ENCODE measurements around the gene CLDN6. TPM values are rescaled to one million over a fixed set of nuclear protein-coding genes. Genes with fewer than 3 reads are reported as not detected.
A peak's percentile ranks its signal among the peaks of the same experiment; 100 is the strongest.

CLDN6 gene
- total and polyA plus RNA-seq, 4 experiments from 2014 or later = not detected

DNA sequence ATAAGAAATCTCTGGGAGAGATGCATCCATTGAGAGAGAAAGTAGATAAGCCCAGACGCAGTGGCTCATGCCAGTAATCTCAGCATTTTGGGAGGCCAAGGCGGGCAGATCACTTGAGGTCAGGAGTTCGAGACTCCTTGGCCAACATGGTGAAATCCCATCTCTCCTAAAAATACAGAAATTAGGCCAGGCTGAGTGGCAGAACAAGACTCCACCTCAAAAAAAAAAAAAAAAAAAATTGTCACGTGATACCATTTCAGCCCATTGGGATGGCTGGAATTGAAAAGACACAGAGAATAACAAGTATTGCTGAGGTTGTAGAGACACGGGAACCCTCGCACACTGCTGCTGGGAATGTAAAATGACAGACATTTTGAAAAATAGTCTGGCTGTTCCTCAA, 44.6 kb upstream of the CLDN6 start:
- Histone ChIP-seq H3K9me3 (ENCODE audit: control insufficient read depth in 1 of 2, low read length in 2 of 2) (no peaks in the 10 kb centered on the region), H3K4me1 (ENCODE audit: insufficient read depth, low read length) (peaks cover 63% of the 10 kb centered on the region), H3K27me3 (ENCODE audit: insufficient read depth, low read length) (no peaks in the 10 kb centered on the region), H3K36me3 (ENCODE audit: insufficient read depth, low read length) (peaks cover 5% of the 10 kb centered on the region), H3K27ac (ENCODE audit: low read depth, low read length) (no peak overlapping the region), H3K4me3 (ENCODE audit: low read length in 2 of 2) (no peak overlapping the region)
- Mint-ChIP-seq H3K27me3 (no peaks in the 10 kb centered on the region), H3K4me1 (peaks cover 26 to 77% (median 48%) of the 10 kb centered on the region in 4 donors), H3K36me3 (peaks cover 17 to 29% of the 10 kb centered on the region in 2 donors), H3K9me3 (peaks cover 0 to 4% (median 0%) of the 10 kb centered on the region in 8 donors), H3K27ac (peak overlapping the region in 5 of 7 donors; percentile 77 to 98 (median 95)), H3K4me3 (peak overlapping the region in 3 of 8 donors; percentile 68 to 100 (median 78))
- POLR2A ChIA-PET (ENCODE audit: partially characterized antibody) = interaction anchor here (1.4 to 8.8 kb wide), 6 partner anchors 14 to 96 kb away, joined by 4 to 217 read pairs (median 4); partner anchors contain the start of gene ZSCAN10
- intact Hi-C loops (cut with micrococcal nuclease) = no loop called here
- DNase-seq = no peak
- CTCF ChIA-PET (ENCODE audit: partially characterized antibody) = interaction anchor here (0.7 to 13.3 kb wide), 6 partner anchors 13 to 221 kb away, joined by 3 to 362 read pairs (median 20); partner anchors contain the start of genes ZNF213 and ZSCAN10

DNA sequence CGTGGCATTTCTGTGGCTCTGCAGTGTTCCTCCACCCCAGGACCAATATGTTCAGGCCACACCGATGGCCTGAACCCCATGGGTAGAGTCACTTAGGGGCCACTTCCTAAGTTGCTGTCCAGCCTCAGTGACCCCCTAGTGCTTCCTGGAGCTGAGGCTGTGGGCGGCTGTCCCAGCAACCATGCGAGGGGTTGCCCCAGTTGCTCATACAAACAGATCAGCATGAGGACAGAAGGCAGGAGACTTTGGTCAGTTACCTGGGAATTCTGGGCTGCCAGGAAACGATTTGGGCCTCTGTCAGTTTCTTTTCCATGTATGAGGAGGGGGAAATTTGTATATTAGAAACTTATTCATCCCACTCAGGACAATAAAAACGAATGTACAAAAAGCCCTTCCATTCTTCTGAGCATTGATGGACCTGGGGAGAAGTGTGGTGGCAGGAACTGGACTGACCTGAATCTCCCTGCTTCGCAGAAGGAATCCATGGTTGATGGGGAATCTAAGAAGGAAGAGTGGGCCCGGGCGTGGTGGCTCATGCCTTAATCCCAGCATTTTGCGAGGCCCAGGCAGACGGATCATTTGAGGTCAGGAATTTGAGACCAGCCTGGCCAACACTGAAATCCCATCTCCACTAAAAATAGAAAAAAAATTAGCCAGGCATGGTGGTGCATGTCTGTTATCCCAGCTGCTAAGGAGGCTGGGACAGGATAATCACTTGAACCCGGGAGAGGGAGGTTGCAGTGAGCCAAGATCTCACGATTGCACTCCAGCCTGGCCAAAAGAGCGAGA, 42.5 kb upstream of the CLDN6 start:
- H3K4me3 ChIP-seq (ENCODE audit: low read length in 2 of 2) = no peak overlapping the region
- H3K27ac ChIP-seq (ENCODE audit: low read depth, low read length) = peak overlapping the region; percentile 89
- ChIA-PET CTCF (ENCODE audit: partially characterized antibody) (interaction anchor here (0.9 to 13.3 kb wide), 14 partner anchors 7 to 112 kb away, joined by 3 to 362 read pairs (median 13); partner anchors contain the start of genes ZNF213 and ZSCAN10), POLR2A (ENCODE audit: partially characterized antibody) (interaction anchor here (0.9 to 6.7 kb wide), 12 partner anchors 10 to 99 kb away, joined by 3 to 129 read pairs (median 22); partner anchors contain the start of genes TNFRSF12A and ZNF213)
- Mint-ChIP-seq H3K9me3 (no peaks in the 10 kb centered on the region), H3K27me3 (no peaks in the 10 kb centered on the region), H3K4me3 (peak overlapping the region; percentile 77 to 95 (median 90)), H3K36me3 (peaks cover 1 to 18% of the 10 kb centered on the region in 2 donors), H3K4me1 (peaks cover 29 to 75% (median 55%) of the 10 kb centered on the region in 4 donors), H3K27ac (peak overlapping the region; percentile 83 to 95 (median 90))
- H3K9me3 ChIP-seq (ENCODE audit: control insufficient read depth in 1 of 2, low read length in 2 of 2) = no peaks in the 10 kb centered on the region
- H3K36me3 ChIP-seq (ENCODE audit: insufficient read depth, low read length) = no peaks in the 10 kb centered on the region
- H3K27me3 ChIP-seq (ENCODE audit: insufficient read depth, low read length) = no peaks in the 10 kb centered on the region
- H3K4me1 ChIP-seq (ENCODE audit: insufficient read depth, low read length) = peaks cover 79% of the 10 kb centered on the region
- intact Hi-C loops (cut with micrococcal nuclease) = no loop called here
- no peak for DNase-seq

DNA sequence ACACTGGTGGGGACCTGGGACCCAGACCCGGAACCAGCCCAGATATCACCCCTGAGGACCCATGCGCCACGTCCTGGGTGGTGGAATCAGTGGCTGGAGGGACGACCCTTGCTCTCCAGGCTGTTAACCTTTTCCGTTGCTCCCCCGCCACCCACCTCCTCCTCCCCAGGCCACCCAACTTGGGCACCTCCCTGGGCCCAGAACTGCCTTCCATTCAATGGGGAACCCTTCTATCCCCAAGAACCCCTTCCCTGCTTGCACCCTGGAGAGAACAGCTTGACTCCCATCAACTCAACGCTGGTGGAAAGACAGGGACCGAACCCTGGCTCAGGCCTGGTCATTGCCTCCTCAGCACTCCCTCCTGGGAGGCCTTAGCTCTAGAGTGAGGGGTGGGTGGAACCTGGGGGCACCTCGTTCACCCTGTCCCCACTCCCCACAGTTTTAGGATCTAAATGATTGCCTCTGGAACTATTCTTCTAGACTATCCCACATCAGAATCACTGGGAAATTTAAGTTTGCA, 41.8 kb upstream of the CLDN6 start:
- DNase-seq = no peak
- POLR2A ChIA-PET (ENCODE audit: partially characterized antibody) = interaction anchor here (0.7 to 6.7 kb wide), 22 partner anchors 8 to 449 kb away, joined by 3 to 129 read pairs (median 12); partner anchors contain the start of genes TNFRSF12A, ZNF174, ZNF213 and ZSCAN10
- Histone ChIP-seq H3K4me3 (ENCODE audit: low read length in 2 of 2) (peak overlapping the region; percentile 23 to 89), H3K4me1 (ENCODE audit: insufficient read depth, low read length) (peaks cover 81% of the 10 kb centered on the region), H3K27ac (ENCODE audit: low read depth, low read length) (peak overlapping the region; percentile 89), H3K9me3 (ENCODE audit: control insufficient read depth in 1 of 2, low read length in 2 of 2) (no peaks in the 10 kb centered on the region), H3K27me3 (ENCODE audit: insufficient read depth, low read length) (no peaks in the 10 kb centered on the region), H3K36me3 (ENCODE audit: insufficient read depth, low read length) (no peaks in the 10 kb centered on the region)
- H3K27me3 Mint-ChIP-seq = no peaks in the 10 kb centered on the region
- peak overlapping the region; percentile 77 to 95 (median 90) for H3K4me3 Mint-ChIP-seq
- CTCF ChIA-PET (ENCODE audit: partially characterized antibody) = interaction anchor here (0.9 to 13.3 kb wide), 19 partner anchors 8 to 113 kb away, joined by 3 to 362 read pairs (median 10); partner anchors contain the start of genes ZNF213 and ZSCAN10
- H3K9me3 Mint-ChIP-seq = no peaks in the 10 kb centered on the region
- intact Hi-C loops (cut with micrococcal nuclease) = loop anchor here (1.0 to 2.0 kb wide), 7 partner anchors 15 to 107 kb away; no protein-coding TSS in a partner anchor
- peaks cover 35 to 75% (median 58%) of the 10 kb centered on the region in 4 donors for H3K4me1 Mint-ChIP-seq
- peaks cover 4 to 17% of the 10 kb centered on the region in 2 donors for H3K36me3 Mint-ChIP-seq
- peak overlapping the region; percentile 83 to 95 (median 90) for H3K27ac Mint-ChIP-seq

DNA sequence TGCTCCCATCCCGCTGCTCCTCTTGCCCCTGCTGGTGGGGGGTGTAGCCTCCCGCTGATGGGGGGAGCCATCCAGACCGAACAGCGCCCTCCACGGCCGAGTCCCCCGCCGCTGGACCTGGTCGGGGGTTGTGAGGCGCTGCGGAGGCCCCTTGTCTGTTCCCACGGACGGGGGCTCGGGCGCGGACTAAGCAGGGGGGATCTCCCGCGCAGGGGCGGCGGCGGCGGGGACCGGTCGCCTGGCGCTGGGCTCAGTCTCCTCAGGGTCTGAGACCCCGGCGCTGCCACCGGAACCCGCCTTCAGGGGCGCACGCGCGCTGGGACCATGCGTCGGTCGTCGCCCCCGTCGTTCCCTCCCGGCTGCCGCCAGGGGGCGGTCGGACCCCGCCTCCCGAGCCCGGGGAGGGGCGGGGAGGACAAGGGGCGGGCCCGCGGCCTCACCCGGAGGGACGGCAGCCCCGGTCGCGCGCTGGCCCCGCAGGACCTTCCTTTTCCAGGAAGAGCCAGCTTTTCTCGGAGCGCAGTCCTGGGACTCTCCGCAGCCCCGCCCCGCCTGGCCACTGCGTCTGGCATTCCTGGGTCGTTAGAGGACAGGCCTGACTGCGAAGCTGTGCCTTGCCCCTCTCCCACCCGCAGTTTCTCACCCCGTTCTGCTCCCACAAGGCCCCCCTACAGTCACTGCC, 41.2 kb upstream of the CLDN6 start:
- peaks cover 79% of the 10 kb centered on the region for H3K4me1 ChIP-seq (ENCODE audit: insufficient read depth, low read length)
- intact Hi-C loops (cut with micrococcal nuclease) = loop anchor here (1.0 to 2.0 kb wide), 7 partner anchors 16 to 107 kb away; no protein-coding TSS in a partner anchor
- DNase-seq = peak; percentile 76 to 90 (median 85)
- H3K4me3 ChIP-seq (ENCODE audit: low read length in 2 of 2) = peak overlapping the region; percentile 23 to 89
- Mint-ChIP-seq H3K4me1 (peaks cover 36 to 74% (median 58%) of the 10 kb centered on the region in 4 donors), H3K27me3 (no peaks in the 10 kb centered on the region), H3K27ac (peak overlapping the region; percentile 89 to 95 (median 92)), H3K4me3 (peak overlapping the region; percentile 90 to 95 (median 94)), H3K36me3 (peaks cover 4 to 18% of the 10 kb centered on the region in 2 donors), H3K9me3 (no peaks in the 10 kb centered on the region)
- no peaks in the 10 kb centered on the region for H3K9me3 ChIP-seq (ENCODE audit: control insufficient read depth in 1 of 2, low read length in 2 of 2)
- POLR2A ChIA-PET (ENCODE audit: partially characterized antibody) = interaction anchor here (0.7 to 6.7 kb wide), 29 partner anchors 8 to 450 kb away, joined by 3 to 129 read pairs (median 7); partner anchors contain the start of genes MMP25, ZNF174, ZNF213 and ZSCAN10
- peak overlapping the region; percentile 89 for H3K27ac ChIP-seq (ENCODE audit: low read depth, low read length)
- no peaks in the 10 kb centered on the region for H3K27me3 ChIP-seq (ENCODE audit: insufficient read depth, low read length)
- CTCF ChIA-PET (ENCODE audit: partially characterized antibody) = interaction anchor here (0.7 to 13.3 kb wide), 30 partner anchors 9 to 204 kb away, joined by 3 to 362 read pairs (median 4); partner anchors contain the start of genes HCFC1R1, THOC6, ZNF213 and ZSCAN10
- H3K36me3 ChIP-seq (ENCODE audit: insufficient read depth, low read length) = no peaks in the 10 kb centered on the region

DNA sequence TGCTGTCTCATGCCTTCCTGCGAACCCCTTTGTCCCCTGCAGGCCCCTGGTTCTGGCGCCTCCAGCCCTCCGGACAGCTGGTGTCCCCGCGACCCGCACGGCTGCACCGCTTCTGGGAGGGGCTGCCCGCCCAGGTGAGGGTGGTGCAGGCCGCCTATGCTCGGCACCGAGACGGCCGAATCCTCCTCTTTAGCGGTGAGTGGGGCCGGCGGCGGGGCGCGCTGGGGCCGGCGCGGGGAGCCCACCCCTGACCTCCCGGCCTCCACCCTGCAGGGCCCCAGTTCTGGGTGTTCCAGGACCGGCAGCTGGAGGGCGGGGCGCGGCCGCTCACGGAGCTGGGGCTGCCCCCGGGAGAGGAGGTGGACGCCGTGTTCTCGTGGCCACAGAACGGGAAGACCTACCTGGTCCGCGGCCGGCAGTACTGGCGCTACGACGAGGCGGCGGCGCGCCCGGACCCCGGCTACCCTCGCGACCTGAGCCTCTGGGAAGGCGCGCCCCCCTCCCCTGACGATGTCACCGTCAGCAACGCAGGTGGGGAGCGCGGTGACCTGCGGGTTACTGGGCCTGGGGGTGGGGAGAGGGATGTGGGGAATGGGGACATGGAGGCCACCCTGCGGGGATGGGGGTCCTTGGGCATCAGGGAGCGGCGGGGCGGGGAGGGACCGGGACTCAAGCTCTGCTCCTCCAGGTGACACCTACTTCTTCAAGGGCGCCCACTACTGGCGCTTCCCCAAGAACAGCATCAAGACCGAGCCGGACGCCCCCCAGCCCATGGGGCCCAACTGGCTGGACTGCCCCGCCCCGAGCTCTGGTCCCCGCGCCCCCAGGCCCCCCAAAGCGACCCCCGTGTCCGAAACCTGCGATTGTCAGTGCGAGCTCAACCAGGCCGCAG, 40.4 kb upstream of the CLDN6 start:
- Mint-ChIP-seq H3K9me3 (no peaks in the 10 kb centered on the region), H3K36me3 (peaks cover 4 to 22% of the 10 kb centered on the region in 2 donors), H3K4me1 (peaks cover 34 to 74% (median 57%) of the 10 kb centered on the region in 4 donors), H3K4me3 (peak overlapping the region; percentile 90 to 95 (median 94)), H3K27ac (peak overlapping the region; percentile 82 to 93 (median 90)), H3K27me3 (no peaks in the 10 kb centered on the region)
- intact Hi-C loops (cut with micrococcal nuclease) = loop anchor here (1.0 to 2.0 kb wide), 8 partner anchors 16 to 108 kb away; no protein-coding TSS in a partner anchor
- H3K36me3 ChIP-seq (ENCODE audit: insufficient read depth, low read length) = no peaks in the 10 kb centered on the region
- H3K27ac ChIP-seq (ENCODE audit: low read depth, low read length) = peak overlapping the region; percentile 89
- ChIA-PET CTCF (ENCODE audit: partially characterized antibody) (interaction anchor here (0.6 to 13.3 kb wide), 24 partner anchors 9 to 204 kb away, joined by 3 to 362 read pairs (median 6); partner anchors contain the start of genes HCFC1R1, THOC6, ZNF213 and ZSCAN10), POLR2A (ENCODE audit: partially characterized antibody) (interaction anchor here (0.6 to 6.7 kb wide), 29 partner anchors 9 to 399 kb away, joined by 3 to 129 read pairs (median 7); partner anchors contain the start of genes MMP25, ZNF174, ZNF213 and ZSCAN10)
- no peaks in the 10 kb centered on the region for H3K27me3 ChIP-seq (ENCODE audit: insufficient read depth, low read length)
- DNase-seq = peak; percentile 43 to 69 (median 48)
- H3K4me3 ChIP-seq (ENCODE audit: low read length in 2 of 2) = peak overlapping the region in 1 of 2 donors; percentile 89
- H3K9me3 ChIP-seq (ENCODE audit: control insufficient read depth in 1 of 2, low read length in 2 of 2) = no peaks in the 10 kb centered on the region
- peaks cover 71% of the 10 kb centered on the region for H3K4me1 ChIP-seq (ENCODE audit: insufficient read depth, low read length)
